HG03280 (cell line): ENCODE results near the gene C1QL1.
A peak's percentile ranks its signal among the peaks of the same experiment; 100 is the strongest.

Experiments
- ATAC-seq: cut with Tn5 transposase; IDR thresholded peaks from one replicate; pipeline ENCODE4 v1.9.1; 2021; ENCODE audit warnings: mild to moderate bottlenecking, moderate library complexity; ENCODE audit not compliant: unreplicated experiment

C1QL1 gene

GRCh38 chr17:44932096-44932786 is 35.9 kb downstream of the C1QL1 start:
- ATAC-seq, result no peak

- ATAC-seq, result no peak
Observed at GRCh38 chr17:44931376-44931775, 36.7 kb downstream of the C1QL1 start.

GRCh38 chr17:44930667-44931066 is 37.4 kb downstream of the C1QL1 start:
- ATAC-seq, result no peak

GRCh38 chr17:44928950-44929720 is 39.0 kb downstream of the C1QL1 start:
- ATAC-seq, result no peak

GRCh38 chr17:44928136-44928535 is 40.0 kb downstream of the C1QL1 start:
- ATAC-seq, result no peak

- no peak for ATAC-seq
Observed at GRCh38 chr17:44927696-44928095, 40.4 kb downstream of the C1QL1 start.

- no peak for ATAC-seq
Observed at GRCh38 chr17:44926821-44927525, 41.1 kb downstream of the C1QL1 start.

GRCh38 chr17:44925731-44926697 is 42.1 kb downstream of the C1QL1 start:
- ATAC-seq, result no peak

- ATAC-seq, result no peak
Observed at GRCh38 chr17:44924107-44924544, 44.0 kb downstream of the C1QL1 start.

- no peak for ATAC-seq
Observed at GRCh38 chr17:44922746-44923470, 45.2 kb downstream of the C1QL1 start.

- no peak for ATAC-seq
Observed at GRCh38 chr17:44922136-44922535, 46.0 kb downstream of the C1QL1 start.

- no peak for ATAC-seq
Observed at GRCh38 chr17:44921122-44921882, 46.8 kb downstream of the C1QL1 start.

GRCh38 chr17:44920565-44920940 is 47.5 kb downstream of the C1QL1 start:
- ATAC-seq, result no peak

GRCh38 chr17:44919885-44920564 is 48.1 kb downstream of the C1QL1 start:
- peak; percentile 75 for ATAC-seq

GRCh38 chr17:44919411-44919810 is 48.7 kb downstream of the C1QL1 start:
- no peak for ATAC-seq

GRCh38 chr17:44918006-44918405 is 50.1 kb downstream of the C1QL1 start:
- ATAC-seq, result no peak

- ATAC-seq, result no peak
Observed at GRCh38 chr17:44917456-44917855, 50.6 kb downstream of the C1QL1 start.

GRCh38 chr17:44916781-44917241 is 51.3 kb downstream of the C1QL1 start:
- ATAC-seq, result no peak
